SH-SY5Y (cell line): ENCODE results near the gene OR2S2.

ENCODE experiments used
- GATA2 ChIP-seq: IDR thresholded peaks from 2 replicates; pipeline ENCODE4 v1.6.1; 2011; ENCODE audit warnings: mild to moderate bottlenecking, low read depth, low read length
- GATA3 ChIP-seq: IDR thresholded peaks from 2 replicates; pipeline ENCODE4 v1.6.1; 2011; ENCODE audit warnings: low read depth, mild to moderate bottlenecking, low read length, moderate library complexity

DNA sequence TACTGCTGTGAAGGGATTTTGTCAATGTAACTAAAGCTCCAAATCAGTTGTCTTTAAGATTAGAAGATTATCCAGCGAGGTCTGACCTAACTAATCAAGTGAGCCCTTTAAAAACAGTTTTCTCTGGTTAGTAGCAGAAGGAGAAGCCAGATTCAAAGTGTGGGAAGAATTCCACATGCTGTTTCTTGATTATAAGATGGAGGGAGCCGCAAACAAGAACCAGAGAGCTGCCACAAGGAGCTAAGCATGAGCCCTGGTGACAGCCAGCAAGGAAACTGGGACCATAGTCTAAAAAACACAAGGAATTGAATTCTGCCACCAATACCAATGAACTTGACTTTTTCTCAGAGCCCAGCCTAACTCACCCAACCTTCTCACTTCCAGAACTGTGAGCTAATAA lies 37.0 kb upstream of the OR2S2 start:
- TF ChIP-seq GATA2 (no peak), GATA3 (no peak)
